ENCODE data around the gene SLC14A1. TPM values are rescaled to one million over a fixed set of nuclear protein-coding genes. Genes with fewer than 3 reads are reported as not detected.
A peak's percentile ranks its signal among the peaks of the same experiment; 100 is the strongest.
"Not testable (repeated sequence)": the region's sequence is repeated elsewhere in the genome, so short reads cannot be mapped to it uniquely, and the experiment has no call there.

Gene SLC14A1
- total RNA-seq, 1 donor from 2014 or later = not detected

DNA sequence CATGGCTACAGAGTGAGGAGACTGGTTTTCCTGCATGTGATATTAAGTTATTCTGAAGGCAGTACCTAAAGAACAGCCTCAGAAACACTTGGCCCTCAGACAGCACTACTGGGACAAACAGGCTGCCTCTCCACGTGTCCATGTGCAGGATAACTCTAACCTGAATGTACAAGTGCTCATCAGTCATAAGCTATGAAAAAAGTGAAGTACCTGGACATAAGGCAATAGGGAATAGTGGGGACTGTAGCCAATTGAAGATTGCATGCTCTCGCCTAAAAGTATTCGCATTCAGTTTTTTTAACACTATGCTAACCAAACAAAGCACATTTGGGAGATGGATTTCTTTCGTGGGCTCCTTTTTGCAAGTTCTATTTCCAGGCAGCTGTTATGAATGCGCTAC lies 33.0 kb downstream of the SLC14A1 start:
- DNase-seq (ENCODE audit: low read depth) = no peak

DNA sequence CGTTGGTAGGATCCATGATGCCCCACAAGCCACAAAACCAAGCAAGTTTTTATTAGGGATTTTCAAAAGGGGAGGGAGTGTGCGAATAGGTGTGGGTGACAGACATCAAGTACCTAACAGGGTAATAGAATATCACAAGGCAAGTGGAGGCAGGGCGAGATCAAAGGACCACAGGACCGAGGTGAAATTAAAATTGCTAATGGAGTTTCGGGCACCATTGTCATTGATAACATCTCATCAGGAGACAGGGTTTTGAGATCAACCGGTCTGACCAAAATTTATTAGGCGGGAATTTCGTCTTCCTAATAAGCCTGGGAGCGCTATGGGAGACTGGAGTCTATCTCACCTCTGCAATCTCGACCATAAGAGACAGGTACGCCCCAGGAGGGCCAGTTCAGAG lies 33.7 kb downstream of the SLC14A1 start:
- DNase-seq (ENCODE audit: low read depth) = not testable (repeated sequence)

DNA sequence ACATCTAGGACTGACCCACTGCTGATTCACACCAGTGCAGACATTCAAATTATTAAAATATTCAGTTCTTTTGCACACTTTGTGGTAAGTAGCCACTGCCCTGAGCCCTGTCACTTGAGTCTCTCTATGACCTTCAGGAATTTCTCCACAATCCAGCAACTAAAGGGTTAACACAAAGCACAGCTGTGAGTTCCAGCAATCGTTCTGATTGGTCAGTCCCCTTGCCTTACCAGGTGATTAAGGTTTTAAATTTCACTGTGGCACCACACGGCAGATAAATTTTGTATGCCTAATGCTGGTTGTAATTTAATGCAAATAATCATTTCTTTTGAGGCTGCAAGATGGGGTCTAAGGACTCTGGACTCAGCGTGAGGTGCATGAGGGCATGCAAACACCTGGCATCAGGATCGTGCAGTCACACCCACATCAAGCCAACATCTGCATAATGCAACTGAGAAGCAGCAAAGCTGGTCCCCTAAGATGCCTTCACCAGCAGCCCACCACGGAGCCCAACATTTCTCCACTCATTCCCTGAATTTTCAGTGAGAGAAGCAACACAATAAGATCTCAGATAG lies 36.6 kb downstream of the SLC14A1 start:
- DNase-seq (ENCODE audit: low read depth) = peak; percentile 42

DNA sequence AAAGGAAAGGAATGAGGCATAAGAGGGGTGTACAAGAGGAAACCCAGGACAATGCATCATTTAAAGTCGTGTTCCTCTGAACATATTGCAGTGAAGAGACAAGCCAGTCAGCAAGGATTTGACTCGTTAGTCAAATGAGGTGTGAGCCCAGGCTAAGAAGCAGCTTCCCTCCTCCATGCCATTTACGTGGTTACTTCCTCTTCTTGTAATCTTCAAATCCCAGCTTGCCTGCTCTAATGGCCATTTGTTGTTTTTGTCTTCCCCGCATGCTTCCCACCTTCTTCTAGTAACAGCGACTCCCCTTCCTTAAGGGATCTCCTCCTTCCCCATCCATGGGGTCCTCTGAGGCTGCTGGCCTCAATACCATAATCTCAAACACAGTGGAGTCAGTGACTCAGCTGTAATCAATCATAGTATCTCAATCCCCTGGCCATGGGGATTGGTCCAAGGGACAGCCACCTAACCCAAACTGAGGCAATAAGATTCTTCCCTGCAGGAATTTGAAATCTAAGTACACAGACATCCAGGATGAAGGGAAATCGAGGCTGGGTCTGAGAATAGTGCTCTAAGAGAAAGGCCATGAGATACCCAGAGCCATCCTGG lies 37.6 kb downstream of the SLC14A1 start:
- DNase-seq (ENCODE audit: low read depth) = no peak

DNA sequence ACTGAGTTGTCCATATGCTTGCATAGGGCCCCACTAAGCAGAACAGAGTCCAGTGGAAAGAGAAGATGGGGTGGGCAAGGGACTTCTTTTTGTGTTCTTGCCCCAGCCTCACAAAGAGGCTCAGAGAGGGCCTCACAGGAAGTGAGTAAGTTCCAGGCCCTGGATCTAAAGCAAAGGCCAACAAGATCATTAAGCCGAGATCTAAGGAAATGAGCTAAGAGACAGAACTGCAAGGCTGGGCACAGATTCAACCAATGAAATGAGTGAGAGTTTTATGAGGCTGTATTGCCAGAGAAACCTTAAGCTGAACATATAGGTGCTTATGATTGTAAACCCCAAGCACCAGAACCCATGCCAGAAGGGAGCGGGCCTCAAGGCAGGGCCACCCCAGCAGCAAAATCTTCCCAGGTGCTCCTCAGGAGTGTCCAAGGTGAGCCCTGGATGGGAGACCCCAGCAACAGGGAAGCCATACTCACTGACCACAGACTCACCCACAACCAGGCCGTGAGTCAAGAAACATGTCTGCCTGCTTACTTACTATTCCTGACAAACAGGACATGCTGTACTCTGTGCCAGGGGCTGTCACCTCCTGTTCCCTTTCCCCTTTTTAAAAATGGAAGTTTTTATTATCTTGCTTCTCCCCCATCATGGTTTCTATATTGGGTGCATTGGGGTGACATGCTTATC lies 40.2 kb downstream of the SLC14A1 start:
- DNase-seq (ENCODE audit: low read depth) = no peak

DNA sequence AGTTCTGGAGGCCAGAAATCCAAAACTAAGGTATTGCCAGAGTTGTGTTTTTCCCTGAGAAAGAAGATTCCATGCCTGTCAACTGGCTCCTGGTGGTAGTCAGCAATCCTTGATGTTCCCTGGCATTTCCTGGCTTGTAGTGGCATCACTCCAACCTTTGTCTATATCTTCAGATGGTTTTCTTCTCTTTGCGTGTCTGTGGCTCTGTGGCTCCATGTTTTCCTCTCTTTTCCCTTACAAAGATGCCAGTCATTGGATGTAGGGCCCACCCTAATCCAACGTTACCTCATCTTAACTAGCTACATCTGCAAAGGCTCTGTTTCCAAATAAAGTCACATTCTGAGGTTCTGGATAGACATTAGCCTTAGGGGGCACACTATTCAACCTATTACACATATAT lies 41.8 kb downstream of the SLC14A1 start:
- DNase-seq (ENCODE audit: low read depth) = no peak

DNA sequence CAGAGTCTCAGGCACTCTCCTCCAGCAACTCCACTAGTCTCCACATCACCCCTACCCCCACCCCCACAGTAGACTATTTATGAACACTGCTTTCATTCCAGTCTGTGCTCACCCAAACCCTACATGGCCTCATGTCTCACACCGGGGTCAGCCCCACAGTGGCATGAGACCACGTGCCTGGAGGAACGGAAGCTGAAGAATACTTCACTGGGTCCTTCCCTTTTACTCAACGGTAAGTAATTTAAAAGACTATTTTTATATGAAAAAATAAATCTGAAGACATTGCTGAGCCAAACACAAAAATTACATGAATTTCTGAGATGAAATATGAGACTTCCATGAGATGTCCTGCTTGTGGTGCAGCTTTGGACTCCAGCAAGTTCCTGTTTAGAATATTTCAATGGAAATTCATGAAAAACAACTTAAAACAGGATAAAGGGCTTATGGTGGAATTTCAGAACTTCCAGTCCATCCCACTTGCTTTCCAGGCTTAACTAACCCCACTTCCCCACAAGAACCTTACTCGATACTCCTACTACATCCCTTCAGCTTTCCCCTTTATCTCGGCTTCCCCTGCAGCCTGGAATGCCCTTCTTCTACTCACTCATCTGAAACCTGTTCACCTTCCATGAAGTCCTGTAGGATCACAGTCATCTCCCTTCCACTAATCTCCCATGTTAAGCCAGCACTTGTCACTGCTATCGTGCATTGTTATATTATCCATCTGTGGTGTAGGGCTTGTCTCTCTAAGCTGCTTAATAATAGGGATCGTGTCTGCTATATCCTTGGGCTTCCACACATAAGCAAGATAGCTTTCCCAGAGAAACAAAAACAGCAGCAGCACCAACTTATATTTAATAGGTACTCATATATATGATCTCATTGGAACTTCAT lies 47.9 kb downstream of the SLC14A1 start:
- peak; percentile 62 for DNase-seq (ENCODE audit: low read depth)

DNA sequence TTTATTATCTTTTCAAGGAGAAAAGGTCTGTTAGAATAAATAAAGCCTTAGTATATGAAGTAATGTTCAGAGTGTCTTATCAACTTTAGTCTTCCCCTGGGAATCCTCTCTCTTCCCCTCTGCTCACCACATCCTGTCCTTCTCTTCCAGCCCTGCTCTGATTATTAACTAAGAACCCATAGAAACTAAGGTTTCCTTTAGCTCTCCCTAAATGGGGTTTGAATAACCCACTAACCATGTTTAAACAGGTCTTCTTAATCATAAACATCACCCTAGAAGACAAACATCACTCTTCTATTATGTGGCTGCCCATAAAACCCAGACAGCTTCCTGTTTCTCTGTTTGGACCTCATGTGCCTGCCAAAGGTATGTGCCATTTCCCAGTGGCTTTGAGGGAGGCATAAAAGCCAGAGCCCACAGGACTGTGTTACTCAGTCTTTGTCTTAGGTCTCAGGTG lies 50.1 kb downstream of the SLC14A1 start:
- DNase-seq (ENCODE audit: low read depth) = peak; percentile 31

DNA sequence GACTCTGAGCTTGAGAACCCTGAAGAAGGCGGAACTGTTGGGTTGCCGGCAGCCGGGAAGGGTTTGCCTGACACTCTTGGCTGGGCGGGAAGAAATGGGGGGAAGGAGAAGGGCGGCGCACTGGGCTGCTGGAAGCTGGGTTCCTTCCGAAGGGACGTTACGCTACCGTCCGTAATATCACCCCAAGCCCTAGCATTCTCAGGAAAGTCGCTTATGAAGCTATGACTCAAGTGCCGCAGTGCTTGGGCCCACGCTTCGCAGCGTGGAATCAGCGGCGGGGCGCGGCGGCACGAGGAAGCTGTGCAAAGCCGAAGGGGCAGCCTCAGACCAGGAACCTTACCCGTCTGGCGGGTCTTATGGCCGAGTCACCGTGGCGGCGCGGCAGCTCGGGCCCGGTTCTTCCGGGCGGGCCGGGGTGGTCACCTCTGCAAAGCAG lies 51.3 kb downstream of the SLC14A1 start:
- DNase-seq (ENCODE audit: low read depth) = peak; percentile 66

DNA sequence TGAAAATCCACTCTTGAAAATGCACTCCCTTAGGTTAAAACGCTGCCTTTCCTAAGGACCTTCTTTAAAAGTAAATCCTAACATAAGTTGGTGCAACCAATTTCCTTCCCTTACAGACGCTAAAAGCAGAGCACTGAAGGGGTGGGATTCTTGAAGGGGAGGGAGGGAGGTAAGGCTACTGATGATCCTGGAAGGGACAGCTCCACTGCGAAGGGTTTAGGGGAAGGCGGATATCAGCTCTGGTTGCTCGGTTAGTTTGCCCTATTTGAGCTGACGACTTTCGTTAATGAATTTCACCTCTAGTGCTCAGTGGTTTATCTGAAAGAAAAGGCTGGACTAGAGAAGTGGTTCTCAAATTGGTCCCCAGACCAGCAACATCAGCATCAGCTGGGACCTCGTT lies 51.8 kb downstream of the SLC14A1 start:
- no peak for DNase-seq (ENCODE audit: low read depth)

DNA sequence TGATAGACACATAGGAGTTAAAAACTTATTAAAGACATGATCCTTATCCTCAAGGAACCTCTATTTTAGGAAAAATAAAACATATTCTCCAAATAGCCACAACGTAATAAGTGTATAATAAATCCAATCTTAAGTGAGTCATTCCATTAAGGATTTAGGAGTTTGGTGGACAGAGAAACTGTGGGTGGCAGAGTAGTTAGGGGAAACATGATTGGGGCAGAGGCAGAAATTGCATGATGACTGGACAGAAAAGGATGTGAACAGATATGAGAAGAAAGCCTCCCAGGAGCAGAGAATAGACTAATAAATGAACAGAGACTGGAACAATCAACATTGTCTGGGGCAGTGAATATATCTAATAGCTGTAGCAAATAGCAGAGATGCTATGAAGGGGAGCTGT lies 53.4 kb downstream of the SLC14A1 start:
- DNase-seq (ENCODE audit: low read depth) = peak; percentile 64

DNA sequence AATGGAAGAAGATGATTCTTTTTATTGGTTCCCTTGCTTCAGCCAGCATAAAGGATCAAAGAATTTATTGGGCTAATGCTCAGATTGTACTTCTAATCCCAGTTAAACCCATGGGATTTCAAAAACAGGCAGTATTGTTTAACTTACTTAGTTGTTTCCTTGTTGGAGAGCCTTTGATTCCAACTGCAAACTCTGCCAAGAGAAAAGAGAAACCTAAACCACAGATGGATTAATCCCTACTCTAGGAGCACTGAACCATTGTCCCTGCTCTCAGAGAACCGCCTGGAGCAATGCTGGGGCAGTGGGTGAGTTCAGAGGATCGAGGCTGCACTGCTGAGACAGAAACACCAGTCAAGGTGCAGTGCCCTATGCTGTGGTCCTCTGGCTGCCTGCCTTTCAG lies 56.6 kb downstream of the SLC14A1 start:
- DNase-seq (ENCODE audit: low read depth) = peak; percentile 50

DNA sequence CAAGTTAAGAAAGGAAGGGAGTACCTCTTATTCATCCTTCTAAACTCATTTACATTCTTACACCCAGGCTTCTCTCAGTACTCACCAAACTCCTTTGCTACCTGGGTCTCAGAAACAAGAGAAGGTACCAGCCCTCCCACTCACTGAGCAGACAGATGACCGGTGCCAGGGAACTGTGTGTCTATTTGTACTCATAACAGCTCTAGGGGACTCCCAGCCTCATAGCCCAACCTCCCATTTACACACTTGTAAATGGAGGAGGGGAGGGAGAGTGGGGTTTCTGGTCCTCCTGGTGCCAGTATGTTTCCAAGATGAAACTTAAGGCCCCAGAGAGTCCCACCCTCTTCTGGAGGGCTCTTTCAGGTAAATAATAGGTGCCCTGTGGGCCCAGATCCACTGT lies 58.7 kb downstream of the SLC14A1 start:
- DNase-seq (ENCODE audit: low read depth) = no peak

DNA sequence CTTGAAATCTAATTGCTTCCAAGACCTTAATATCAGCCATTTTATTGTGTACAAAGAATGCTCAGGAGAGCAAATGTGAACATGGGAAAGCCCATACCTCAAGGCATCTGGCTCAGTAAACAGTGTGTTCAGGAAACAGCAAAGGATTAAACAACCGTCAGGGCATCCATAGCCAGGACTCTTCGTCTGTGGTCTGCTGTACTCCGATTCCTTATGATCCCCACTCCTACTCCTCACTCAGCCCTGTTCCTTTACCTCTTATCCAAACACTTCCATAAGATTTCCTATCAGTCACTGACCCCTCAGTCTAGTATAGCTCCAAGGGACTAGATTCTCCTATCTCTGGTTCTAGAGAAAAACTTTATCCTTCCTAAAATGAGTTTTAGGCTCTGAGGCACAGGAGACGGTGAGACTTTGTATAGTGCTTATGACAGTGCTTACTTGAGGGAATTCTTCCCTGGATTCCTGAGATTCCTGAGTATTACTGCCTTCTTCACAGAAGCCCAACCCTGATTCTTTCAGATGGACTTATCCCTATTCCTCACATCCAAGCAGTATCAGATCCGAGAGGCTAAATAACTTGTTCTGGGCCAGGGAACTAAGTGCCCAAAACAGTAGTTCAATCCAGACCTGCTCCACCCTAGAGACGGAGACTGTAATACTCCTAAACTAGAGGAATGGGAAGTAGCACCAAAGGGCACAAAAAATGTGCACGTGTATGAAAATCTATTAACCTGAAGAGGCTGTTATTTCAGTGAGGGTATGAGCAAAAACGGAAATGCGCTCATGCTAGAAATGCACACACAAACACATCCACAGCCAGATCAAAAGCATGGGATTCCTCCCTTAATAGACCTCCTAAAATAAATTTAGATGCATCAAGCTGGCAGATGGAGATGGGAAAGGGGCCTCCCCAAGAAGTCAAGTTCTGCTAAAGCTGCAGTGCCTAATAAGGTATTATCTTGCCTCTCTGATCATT lies 59.4 kb downstream of the SLC14A1 start:
- DNase-seq (ENCODE audit: low read depth) = peak; percentile 39

DNA sequence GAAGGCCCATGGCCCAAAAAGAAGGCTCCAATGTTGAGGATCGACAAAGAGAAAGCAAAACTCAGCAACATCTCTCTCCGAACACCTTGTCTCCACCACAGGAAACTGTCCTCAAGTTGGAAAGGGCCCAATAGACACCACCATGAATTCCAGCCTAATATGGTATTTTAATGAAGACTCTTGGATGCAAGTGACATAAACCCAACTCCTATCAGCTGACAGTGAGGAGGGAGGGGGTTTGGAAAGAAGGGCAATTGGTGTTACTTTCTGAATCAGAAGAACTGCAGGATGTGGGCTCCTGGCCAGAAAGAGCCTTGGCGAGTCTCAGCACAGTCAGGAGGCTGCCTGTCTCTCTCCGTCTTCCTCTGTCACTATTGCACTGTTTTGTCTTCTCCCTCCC lies 61.2 kb downstream of the SLC14A1 start:
- no peak for DNase-seq (ENCODE audit: low read depth)

DNA sequence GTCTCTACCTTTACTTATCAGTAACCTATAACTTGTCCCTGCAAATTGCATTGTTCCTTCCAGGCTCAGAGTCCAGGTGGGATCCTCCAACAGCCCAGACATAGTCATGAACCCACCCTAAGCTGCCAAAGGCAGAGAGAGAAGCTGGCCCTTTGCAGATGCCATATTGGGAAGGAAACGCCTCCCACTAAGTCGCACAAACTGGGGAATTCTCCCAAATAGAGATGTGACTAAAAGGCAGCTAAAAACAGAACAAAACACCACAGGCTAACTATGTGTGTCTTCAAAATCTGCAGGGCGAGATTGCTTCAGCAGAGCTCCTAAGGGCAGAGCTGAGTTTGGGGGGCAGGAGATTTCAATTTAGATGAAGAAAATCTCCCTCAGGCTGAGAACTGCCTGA lies 63.0 kb downstream of the SLC14A1 start:
- no peak for DNase-seq (ENCODE audit: low read depth)

DNA sequence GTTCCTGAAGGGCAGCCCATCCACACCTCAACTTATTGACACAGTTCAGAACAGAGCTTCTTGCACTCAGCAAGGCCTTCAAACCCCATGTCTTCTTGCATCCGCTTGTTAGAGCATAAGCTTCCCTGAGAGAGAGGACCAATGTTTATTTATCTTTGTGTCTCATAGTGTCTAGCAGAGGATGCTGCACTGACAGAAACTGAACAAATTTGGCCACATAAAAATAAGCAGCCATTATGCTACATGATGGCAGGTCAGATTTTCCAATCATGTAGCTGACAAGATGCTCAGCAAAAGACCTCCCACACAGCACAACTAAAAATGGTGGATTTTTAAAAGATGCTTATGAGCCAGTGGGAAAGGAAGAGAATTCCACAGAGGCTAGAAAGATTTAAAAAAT lies 63.4 kb downstream of the SLC14A1 start:
- DNase-seq (ENCODE audit: low read depth) = no peak

DNA sequence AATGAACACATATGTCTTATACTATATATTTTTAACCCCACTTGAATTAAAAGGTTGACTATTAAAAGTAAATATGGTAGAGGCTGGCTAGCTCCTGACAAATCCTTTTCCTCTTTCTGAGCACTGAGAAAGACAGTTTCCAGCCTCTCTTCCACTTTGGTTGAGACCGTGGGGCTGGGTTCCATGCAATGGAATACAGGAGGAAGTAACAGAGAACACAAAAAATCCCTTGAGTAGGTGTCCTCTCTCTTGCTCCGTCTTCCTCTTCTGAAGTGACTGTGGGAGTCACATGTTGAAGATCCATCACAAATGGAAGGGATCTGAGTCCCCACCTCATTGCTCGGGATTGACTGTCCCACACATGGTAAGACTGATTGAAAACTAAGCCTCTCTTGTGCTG lies 64.9 kb downstream of the SLC14A1 start:
- DNase-seq (ENCODE audit: low read depth) = no peak

DNA sequence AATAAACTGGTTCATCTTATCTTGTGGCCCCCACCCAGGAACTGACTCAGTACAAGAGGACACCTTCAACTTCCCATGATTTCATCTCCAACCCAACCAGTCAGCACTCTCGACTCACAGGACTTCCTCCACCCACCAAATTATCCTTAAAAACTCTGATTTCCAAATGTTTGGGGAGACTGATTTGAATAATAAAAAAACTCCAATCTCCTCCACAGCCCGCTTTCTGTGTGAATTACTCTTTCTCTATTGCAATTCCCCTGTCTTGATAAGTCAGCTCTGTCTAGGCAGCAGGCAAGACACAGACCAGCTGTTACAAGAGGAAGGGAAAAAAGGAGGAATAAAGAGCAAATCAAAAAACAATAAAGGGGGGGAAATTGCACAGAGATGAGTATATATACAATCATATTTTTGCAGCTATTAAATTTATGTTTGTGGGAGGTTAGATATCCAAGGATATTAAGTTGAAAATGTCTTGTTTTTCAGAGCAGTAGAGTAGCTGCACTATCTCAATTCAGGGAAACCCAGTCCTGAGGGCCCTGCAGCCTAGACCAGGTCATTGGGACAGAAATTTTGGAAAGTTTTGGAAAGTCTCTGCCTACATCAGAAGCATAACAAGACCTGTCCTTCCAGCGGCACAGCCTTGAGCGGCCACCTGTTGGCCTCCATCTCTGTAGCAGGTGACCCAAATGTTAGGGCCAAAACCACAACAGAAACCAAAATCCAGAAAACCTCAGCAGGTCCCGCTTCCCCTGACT lies 68.7 kb downstream of the SLC14A1 start:
- no peak for DNase-seq (ENCODE audit: low read depth)
